Effector memory CD4-positive, alpha-beta T cell (primary cell): ENCODE measurements around the gene COL17A1.
A peak's percentile ranks its signal among the peaks of the same experiment; 100 is the strongest.

ENCODE experiments used
- DNase-seq, 3 donors: peaks; one replicate each; pipeline ENCODE4 v3.0.0-alpha.2; 2020
- H3K27ac ChIP-seq: 2 replicates; pipeline ENCODE4 v1.7.0; 2013; ENCODE audit warnings: mild to moderate bottlenecking, low read length, moderate library complexity; ENCODE audit not compliant: insufficient read depth, poor library complexity, severe bottlenecking
- H3K27me3 ChIP-seq: replicated peaks from 2 replicates; pipeline ENCODE4 v1.7.0; 2013; ENCODE audit warnings: mild to moderate bottlenecking, low read length; ENCODE audit not compliant: insufficient read depth, control insufficient read depth, poor library complexity, severe bottlenecking
- H3K36me3 ChIP-seq: 2 replicates; pipeline ENCODE4 v1.7.0; 2013; ENCODE audit warnings: mild to moderate bottlenecking, low read length, moderate library complexity; ENCODE audit not compliant: control insufficient read depth, insufficient read depth
- H3K4me1 ChIP-seq: 2 replicates; pipeline ENCODE4 v1.7.0; 2013; ENCODE audit warnings: low read length, mild to moderate bottlenecking; ENCODE audit not compliant: control insufficient read depth, insufficient read depth, poor library complexity, severe bottlenecking
- H3K4me3 ChIP-seq: 2 replicates; pipeline ENCODE4 v1.7.0; 2013; ENCODE audit warnings: low read length, low read depth, mild to moderate bottlenecking; ENCODE audit not compliant: insufficient read depth, poor library complexity, severe bottlenecking
- H3K9me3 ChIP-seq: 2 replicates; pipeline ENCODE4 v1.7.0; 2013; ENCODE audit warnings: mild to moderate bottlenecking, low read length, moderate library complexity; ENCODE audit not compliant: control insufficient read depth

The COL17A1 gene

GRCh38 chr10:104119996-104120395 lies 34.3 kb upstream of the COL17A1 start:
- Histone ChIP-seq H3K36me3 (no peaks in the 10 kb centered on the region), H3K9me3 (no peaks in the 10 kb centered on the region), H3K27ac (peak overlapping the region; percentile 100), H3K4me3 (no peak overlapping the region), H3K4me1 (peaks cover 13% of the 10 kb centered on the region), H3K27me3 (no peaks in the 10 kb centered on the region)
- DNase-seq: no peak

GRCh38 chr10:104117839-104118323 lies 32.2 kb upstream of the COL17A1 start:
- no peak overlapping the region for H3K27ac ChIP-seq
- no peaks in the 10 kb centered on the region for H3K9me3 ChIP-seq
- H3K4me3 ChIP-seq: no peak overlapping the region
- peaks cover 12% of the 10 kb centered on the region for H3K4me1 ChIP-seq
- H3K27me3 ChIP-seq: no peaks in the 10 kb centered on the region
- H3K36me3 ChIP-seq: no peaks in the 10 kb centered on the region
- DNase-seq: no peak

- no peak for DNase-seq
- no peak overlapping the region for H3K4me3 ChIP-seq
- no peaks in the 10 kb centered on the region for H3K36me3 ChIP-seq
- no peaks in the 10 kb centered on the region for H3K4me1 ChIP-seq
- H3K9me3 ChIP-seq: no peaks in the 10 kb centered on the region
- no peak overlapping the region for H3K27ac ChIP-seq
- no peaks in the 10 kb centered on the region for H3K27me3 ChIP-seq
These were observed 27.8 kb upstream of the COL17A1 start for GRCh38 chr10:104113376-104113956.

GRCh38 chr10:104109908-104110662 lies 24.4 kb upstream of the COL17A1 start:
- H3K27me3 ChIP-seq: no peaks in the 10 kb centered on the region
- H3K27ac ChIP-seq: no peak overlapping the region
- H3K4me3 ChIP-seq: no peak overlapping the region
- no peaks in the 10 kb centered on the region for H3K4me1 ChIP-seq
- no peak for DNase-seq
- no peaks in the 10 kb centered on the region for H3K9me3 ChIP-seq
- H3K36me3 ChIP-seq: no peaks in the 10 kb centered on the region

GRCh38 chr10:104104926-104105325 lies 19.2 kb upstream of the COL17A1 start:
- Histone ChIP-seq H3K9me3 (no peaks in the 10 kb centered on the region), H3K36me3 (no peaks in the 10 kb centered on the region), H3K27me3 (no peaks in the 10 kb centered on the region), H3K27ac (no peak overlapping the region), H3K4me1 (no peaks in the 10 kb centered on the region), H3K4me3 (no peak overlapping the region)
- DNase-seq: no peak

- H3K36me3 ChIP-seq: no peaks in the 10 kb centered on the region
- no peaks in the 10 kb centered on the region for H3K27me3 ChIP-seq
- no peaks in the 10 kb centered on the region for H3K9me3 ChIP-seq
- H3K27ac ChIP-seq: no peak overlapping the region
- no peaks in the 10 kb centered on the region for H3K4me1 ChIP-seq
- no peak overlapping the region for H3K4me3 ChIP-seq
- DNase-seq: no peak
These were observed 18.7 kb upstream of the COL17A1 start for GRCh38 chr10:104104418-104104817.

GRCh38 chr10:104103956-104104355 lies 18.3 kb upstream of the COL17A1 start:
- no peak for DNase-seq
- no peak overlapping the region for H3K27ac ChIP-seq
- H3K36me3 ChIP-seq: no peaks in the 10 kb centered on the region
- no peaks in the 10 kb centered on the region for H3K27me3 ChIP-seq
- H3K9me3 ChIP-seq: no peaks in the 10 kb centered on the region
- H3K4me3 ChIP-seq: no peak overlapping the region
- H3K4me1 ChIP-seq: no peaks in the 10 kb centered on the region

GRCh38 chr10:104101902-104102301 lies 16.2 kb upstream of the COL17A1 start:
- H3K27me3 ChIP-seq: no peaks in the 10 kb centered on the region
- no peaks in the 10 kb centered on the region for H3K9me3 ChIP-seq
- no peaks in the 10 kb centered on the region for H3K36me3 ChIP-seq
- no peak overlapping the region for H3K27ac ChIP-seq
- DNase-seq: no peak
- no peak overlapping the region for H3K4me3 ChIP-seq
- no peaks in the 10 kb centered on the region for H3K4me1 ChIP-seq

GRCh38 chr10:104100795-104101194 lies 15.1 kb upstream of the COL17A1 start:
- DNase-seq: no peak
- Histone ChIP-seq H3K27me3 (no peaks in the 10 kb centered on the region), H3K36me3 (no peaks in the 10 kb centered on the region)

GRCh38 chr10:104099941-104100340 lies 14.3 kb upstream of the COL17A1 start:
- no peak overlapping the region for H3K4me3 ChIP-seq
- no peaks in the 10 kb centered on the region for H3K27me3 ChIP-seq
- no peaks in the 10 kb centered on the region for H3K4me1 ChIP-seq
- no peaks in the 10 kb centered on the region for H3K9me3 ChIP-seq
- H3K27ac ChIP-seq: no peak overlapping the region
- no peaks in the 10 kb centered on the region for H3K36me3 ChIP-seq
- no peak for DNase-seq

More at GRCh38 chr10:104100795-104101194, 15.1 kb upstream of the COL17A1 start:
- Histone ChIP-seq H3K4me1 (no peaks in the 10 kb centered on the region), H3K4me3 (no peak overlapping the region), H3K27ac (no peak overlapping the region), H3K9me3 (no peaks in the 10 kb centered on the region)
